GM21390 (cell line): ENCODE measurements around the gene GPC3.

ENCODE experiments used
- ATAC-seq: cut with Tn5 transposase; IDR thresholded peaks from one replicate; pipeline ENCODE4 v1.9.1; 2021; ENCODE audit not compliant: unreplicated experiment

GPC3 gene

GRCh38 chrX:133852401-133852800 is 133.0 kb downstream of the GPC3 start:
- ATAC-seq: no peak

GRCh38 chrX:133850399-133850798 is 135.0 kb downstream of the GPC3 start:
- ATAC-seq: no peak

GRCh38 chrX:133849676-133850075 is 135.7 kb downstream of the GPC3 start:
- no peak for ATAC-seq

GRCh38 chrX:133847340-133847994 is 137.9 kb downstream of the GPC3 start:
- no peak for ATAC-seq

GRCh38 chrX:133846311-133846710 is 139.1 kb downstream of the GPC3 start:
- ATAC-seq: no peak

DNA sequence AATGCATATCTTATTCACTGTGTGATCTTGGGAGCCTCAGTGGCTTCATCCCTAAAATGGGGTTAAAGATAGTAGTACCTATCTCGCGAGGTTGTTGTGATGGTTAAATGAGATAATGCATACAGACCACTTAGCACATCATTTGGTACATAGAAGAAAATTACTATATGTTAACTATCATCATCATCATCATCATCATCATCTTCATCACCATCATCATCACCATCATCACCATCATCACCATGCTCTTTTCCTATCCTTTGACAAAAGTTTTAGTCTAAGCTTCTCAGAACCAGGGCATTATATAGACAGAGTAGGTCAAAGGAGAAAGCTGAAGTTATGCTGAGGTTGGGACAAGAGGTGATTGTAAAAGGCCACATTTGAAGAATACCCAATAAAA is 145.0 kb downstream of the GPC3 start:
- no peak for ATAC-seq

DNA sequence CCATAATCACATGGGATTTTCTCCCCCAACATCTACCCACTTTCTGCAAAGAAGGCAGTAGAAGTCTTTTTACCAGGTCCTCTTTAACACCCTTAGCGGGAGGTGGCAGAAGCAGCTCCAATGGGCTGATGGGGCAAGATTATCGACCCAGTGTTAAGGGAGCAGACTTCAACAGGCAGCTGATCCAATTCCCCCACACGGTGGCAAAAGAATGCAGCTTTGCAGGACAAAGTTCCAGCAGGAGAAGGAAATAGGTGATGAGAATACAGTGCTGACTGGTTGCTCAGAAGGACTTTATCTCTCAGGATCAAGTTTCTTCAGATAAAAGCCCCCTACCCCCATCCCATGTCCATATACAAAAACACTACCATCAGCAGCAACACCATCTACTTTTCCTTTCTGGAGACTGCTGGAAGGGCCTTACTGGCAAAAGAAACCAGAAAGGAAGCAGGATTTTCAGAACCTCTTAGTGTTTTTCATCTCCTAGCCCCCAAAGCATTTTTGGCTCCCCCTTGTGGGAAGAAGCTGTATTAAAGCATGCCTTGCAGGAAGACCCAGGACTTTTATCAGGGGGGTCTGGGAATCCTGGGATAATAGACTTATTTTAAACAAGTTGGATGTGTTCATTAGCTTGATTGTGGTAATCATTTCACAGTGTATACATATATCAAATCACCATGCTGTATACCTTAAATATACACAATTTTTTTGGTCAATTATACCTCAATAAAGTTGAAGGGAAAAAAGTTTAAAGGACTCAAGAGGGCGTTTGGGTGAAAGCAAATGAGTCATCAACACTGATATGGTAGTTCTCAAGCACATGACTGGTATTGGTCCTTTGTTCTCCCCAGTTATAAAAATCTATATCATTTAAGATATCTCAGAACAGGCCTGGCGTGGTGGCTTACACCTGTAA is 146.4 kb downstream of the GPC3 start:
- no peak for ATAC-seq

- ATAC-seq: no peak
These were observed 148.3 kb downstream of the GPC3 start for GRCh38 chrX:133837091-133837490.

DNA sequence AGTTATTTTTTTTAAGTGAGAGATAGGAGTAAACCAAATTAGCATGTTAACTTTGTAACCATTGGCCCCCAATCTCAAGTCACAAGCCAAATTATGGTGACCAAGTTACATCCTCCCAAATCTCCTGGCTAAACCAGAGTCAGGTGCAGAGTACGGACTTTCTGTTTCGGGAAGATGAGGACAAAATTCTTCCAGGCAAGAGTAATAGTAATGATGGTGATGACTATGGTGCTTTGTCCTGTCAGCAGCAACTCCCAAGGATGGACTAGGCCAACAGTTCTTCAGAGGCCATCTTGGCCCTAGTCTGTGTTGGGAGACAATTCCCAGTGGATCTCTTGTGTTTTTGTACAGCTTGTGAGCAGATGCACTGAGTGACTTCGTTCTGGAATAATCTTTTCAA is 148.8 kb downstream of the GPC3 start:
- no peak for ATAC-seq

- no peak for ATAC-seq
These were observed 150.6 kb downstream of the GPC3 start for GRCh38 chrX:133834771-133835170.

DNA sequence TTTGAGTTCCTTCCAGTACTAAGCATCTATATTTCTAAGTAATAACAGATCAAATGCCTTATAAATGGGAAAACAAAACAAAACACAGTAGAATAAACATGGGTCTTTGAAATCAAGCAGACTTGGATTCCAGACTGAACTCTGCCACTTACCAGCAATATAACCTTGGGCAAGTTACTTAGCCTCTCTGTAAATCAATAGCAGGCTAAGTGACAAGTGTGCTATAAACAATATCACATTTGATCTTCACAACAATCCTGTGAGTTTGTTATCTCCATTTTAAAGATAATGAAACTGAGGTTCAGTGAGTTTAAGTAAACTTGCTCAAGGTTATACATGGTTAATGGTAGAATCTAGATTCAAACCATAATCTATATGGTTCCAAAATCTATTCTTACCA is 165.8 kb downstream of the GPC3 start:
- ATAC-seq: no peak

- no peak for ATAC-seq
These were observed 167.4 kb downstream of the GPC3 start for GRCh38 chrX:133818019-133818418.

GRCh38 chrX:133815496-133815895 is 169.9 kb downstream of the GPC3 start:
- ATAC-seq: no peak

DNA sequence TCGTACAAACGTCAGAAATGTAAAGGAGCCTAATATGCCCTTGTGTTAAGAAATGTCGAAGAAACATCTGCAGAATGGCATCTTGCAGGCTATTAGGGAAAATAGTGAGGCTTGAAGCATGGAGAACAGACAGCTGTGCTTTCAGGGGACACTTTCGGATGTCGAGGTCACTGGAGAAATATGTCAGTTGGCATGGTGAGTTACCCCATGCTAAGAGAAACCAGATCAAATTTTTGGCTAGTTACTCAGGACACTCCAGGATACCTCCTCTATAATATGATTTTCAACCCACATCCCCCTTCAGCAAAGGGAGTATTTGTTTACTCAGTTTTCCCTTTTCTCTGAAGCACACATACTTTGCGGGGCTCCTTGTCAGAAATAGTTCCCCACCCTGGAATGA is 171.4 kb downstream of the GPC3 start:
- no peak for ATAC-seq

- ATAC-seq: no peak
These were observed 173.0 kb downstream of the GPC3 start for GRCh38 chrX:133812402-133812801.

GRCh38 chrX:133810925-133811324 is 174.5 kb downstream of the GPC3 start:
- ATAC-seq: no peak

DNA sequence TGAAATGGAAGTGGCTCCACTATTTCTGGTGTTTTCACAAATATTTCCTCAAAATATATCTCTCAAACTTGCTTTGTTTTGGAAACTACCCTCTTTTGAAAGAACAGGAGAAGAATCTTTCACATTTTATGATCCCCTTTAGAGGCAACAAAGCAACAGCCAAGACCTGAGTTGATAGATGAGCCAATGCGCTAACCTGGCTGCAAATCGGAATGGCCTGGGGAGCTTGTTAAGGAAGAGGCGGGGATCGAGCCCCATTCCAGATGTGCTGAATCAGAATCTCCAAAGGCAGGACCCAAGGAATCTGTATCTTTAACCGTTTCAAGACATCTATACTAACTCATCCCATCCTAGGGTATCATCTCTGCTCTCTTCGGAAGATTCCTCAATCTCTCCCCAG is 181.3 kb downstream of the GPC3 start:
- no peak for ATAC-seq

DNA sequence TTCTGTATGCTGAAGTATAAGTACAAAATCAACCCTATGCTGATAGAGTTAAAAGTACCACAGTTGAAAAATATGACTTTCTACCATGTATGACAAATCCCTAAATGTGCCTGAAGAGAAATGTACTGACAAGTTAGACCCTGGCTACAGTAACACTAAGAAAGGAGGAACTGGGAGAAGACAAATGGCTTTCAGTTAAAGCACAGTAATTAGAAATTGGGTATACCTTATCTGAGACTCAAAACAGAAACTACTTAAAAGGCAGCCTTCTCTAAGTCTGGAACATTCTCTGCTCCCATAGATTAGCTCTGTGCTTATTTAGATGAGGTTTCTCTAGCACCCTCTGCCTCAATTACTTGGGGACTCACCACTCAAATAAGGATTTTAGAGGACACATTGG is 189.1 kb downstream of the GPC3 start:
- ATAC-seq: peak; percentile 60

GRCh38 chrX:133794126-133794525 is 191.3 kb downstream of the GPC3 start:
- no peak for ATAC-seq

DNA sequence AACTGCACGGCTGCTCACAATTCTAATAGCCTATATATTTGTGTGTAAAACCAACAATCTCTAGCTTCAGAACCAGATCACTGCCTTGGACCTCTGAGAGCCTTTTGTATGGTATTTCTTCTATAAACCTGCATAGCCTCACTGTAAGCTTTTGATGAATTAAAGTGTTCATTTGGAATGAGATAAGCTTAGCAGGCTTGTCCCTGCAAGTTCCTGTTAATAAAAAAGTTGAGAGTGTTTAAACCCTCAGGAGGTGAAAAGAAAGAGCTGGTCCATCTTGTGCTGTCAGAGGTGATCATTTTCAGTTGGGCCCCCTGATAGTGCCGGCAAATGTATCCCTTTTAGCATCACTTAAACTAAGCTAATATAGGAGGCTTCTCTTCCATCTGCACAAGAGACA is 191.8 kb downstream of the GPC3 start:
- no peak for ATAC-seq

DNA sequence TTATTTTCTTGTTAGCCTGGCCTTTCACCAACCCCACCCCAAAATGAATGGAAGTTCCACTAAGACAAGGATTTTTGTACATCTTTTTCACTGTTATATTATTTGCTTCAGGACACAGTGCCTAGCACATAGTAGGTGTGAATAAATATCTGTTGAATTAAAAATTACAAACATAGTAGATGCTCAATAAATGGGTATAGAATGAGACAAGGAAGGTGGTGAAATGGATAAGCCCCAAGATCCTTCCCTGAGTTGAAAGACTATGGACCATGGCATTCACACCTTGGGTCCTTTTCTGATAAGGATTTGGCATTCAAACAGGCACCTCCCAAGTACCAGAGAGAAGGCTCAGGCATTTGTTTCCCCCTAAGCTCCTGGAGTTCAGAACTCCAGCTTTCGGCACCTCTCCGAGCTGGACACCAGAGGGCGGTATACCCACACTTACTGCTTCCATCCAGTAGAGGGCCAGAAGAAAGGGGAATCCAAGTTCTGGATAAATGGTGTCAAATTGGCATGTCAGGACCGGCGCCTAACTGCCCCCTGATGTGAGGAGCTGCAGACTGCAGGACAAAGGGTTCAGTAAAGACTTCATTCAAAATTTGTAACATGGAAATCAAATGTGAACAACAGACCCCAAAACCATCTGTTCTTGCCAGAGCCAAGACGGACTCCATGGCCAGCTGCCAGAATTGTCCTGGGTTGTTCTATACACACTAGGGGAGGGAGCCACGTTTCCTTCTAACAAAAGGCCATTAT is 193.0 kb downstream of the GPC3 start:
- ATAC-seq: peak; percentile 67

- ATAC-seq: no peak
These were observed 195.6 kb downstream of the GPC3 start for GRCh38 chrX:133789829-133790228.
